Activated T-cell treated with anti-CD3 and anti-CD28 coated beads, Interleukin-2, amount 50 U/mL, for 48 hours (primary cell): ENCODE data around the gene APH1B.

Experiments
- DNase-seq, 2 experiments: peaks; one replicate each; pipeline ENCODE4 v3.0.0-alpha.2; 2020

Gene APH1B

GRCh38 chr15:63254991-63255390 lies 22.4 kb upstream of the APH1B start:
- DNase-seq, result no peak

- no peak for DNase-seq
Measured at GRCh38 chr15:63255489-63255990, 21.9 kb upstream of the APH1B start.

- no peak for DNase-seq
Measured at GRCh38 chr15:63256433-63257274, 20.8 kb upstream of the APH1B start.

DNA sequence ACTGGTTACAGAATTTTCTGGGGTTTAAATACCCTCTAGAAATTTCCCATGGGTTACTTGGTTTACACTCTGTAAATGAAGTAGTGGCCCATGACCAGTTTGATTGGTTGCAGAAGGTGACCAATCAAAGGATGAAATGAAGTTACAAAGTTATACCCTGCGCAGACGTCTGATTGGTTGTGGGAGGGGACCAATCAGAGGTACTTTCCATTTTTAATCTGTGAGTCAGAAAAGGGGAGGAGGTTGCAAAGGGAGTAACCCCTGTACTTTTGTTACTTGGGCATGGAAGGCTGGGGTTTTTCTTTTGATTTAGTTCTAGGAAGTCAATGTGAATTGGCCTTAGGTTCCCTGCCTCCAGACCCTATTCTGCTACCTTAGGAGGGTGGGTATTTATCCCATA lies 18.7 kb upstream of the APH1B start:
- DNase-seq, result no peak

DNA sequence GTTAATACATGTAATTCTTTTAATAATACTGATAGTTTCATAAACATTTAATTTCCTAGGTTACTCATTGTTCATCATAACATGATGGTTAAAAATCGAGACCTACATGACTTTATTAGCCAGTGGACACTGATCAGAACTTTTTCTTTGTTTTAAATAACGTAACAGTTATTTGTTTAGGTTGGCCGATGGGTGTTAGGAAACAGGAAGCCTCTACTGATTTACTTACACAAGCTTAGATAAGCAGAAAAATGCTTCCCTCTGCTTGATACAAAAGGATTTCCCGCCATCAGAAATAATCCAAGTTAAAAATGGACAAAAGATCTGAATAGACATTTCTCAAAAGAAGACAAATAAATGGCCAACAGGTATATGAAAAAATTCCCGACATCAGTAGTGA lies 16.6 kb upstream of the APH1B start:
- DNase-seq, result no peak

- DNase-seq, result no peak
Measured at GRCh38 chr15:63261311-63261710, 16.1 kb upstream of the APH1B start.

GRCh38 chr15:63263519-63263918 lies 13.9 kb upstream of the APH1B start:
- no peak for DNase-seq

GRCh38 chr15:63264688-63265293 lies 12.6 kb upstream of the APH1B start:
- DNase-seq, result no peak

DNA sequence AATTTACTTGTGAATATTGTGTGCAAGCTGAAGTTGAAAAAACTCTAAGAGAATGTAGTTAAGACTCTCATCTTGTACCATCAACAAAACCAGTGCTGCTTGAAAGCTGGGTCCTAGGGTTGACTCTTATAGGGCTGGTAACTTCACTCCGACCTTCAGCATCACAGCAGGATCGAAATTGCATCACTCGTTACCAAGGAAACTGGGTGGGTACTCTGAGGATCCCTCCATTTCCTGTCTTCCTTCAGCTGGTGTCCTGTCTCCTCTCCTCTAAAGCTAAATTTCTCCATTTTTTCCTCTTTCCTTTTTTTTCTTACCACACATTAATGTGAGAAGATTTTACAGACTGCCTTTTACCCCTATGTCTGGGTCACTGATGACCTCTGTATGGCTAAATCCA lies 3.0 kb upstream of the APH1B start:
- DNase-seq, result no peak

DNA sequence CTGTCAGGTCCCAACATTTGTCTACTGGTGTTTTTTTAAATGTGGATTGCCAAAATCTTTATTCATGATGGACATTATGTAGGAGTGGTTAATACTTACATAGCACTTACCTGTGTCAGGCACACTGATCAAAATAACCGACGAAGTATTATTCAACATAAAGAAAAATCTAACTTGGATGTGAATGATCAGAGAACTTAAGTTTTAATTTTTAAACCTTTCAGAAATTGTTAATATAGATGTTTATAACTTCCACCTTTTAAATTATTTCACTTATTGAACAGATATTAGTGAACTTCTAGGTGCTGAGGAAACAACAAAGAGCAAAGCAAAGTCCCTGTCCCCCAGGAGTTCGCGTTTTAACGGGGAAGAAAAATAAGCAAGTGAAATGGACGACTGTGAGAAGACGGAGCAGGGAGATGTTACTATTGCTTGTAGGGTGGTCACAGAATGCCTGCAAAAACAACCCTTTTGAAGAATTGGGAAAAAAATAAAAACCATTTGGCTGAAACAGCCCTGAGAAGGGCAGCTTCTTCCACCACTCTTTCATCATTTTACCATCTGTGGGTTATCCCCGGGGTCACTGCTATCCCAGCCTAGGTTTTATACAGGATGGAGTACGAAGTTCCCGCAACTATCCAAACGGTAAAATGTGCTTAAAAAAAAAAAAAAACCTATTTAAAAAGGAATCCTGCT lies 915 bp upstream of the APH1B start:
- no peak for DNase-seq

- no peak for DNase-seq
Measured at GRCh38 chr15:63277893-63278456, 570 bp downstream of the APH1B start.

DNA sequence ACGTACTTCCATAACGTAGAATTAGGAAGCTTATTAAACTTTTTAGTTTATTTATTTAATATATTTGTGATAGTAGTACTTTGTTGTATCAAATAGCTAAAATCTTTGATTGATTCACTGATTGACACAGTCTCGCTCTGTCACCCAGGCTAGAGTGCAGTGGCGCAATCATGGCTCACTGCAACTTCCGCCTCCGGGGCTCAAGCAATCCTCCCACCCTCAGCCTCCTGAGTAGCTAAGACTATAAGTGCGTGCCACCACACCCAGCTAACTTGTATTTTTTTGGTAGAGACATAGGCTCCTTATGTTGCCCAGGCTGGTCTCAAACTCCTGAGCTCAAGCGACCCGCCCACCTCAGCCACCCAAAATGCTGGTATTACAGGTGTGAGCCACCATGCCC lies 5.7 kb downstream of the APH1B start:
- no peak for DNase-seq

- DNase-seq, result no peak
Measured at GRCh38 chr15:63284335-63284734, 6.9 kb downstream of the APH1B start.

DNA sequence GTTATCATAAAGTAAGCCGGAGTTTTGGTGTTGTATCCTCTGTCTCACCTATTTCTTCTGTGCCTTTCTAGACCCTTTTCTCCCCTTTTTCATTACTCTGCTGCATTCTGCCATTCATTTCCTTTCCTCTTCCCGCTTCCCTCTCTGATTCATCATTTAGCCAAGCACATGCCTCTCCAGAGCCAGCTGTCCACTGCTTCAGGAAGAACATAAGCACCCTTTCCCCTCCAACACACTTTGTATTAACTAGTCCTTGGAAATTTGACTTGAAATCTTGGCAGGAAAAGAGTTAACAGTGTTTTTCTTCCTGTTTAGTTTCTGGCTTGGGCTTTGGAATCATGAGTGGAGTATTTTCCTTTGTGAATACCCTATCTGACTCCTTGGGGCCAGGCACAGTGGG lies 9.7 kb downstream of the APH1B start:
- no peak for DNase-seq

DNA sequence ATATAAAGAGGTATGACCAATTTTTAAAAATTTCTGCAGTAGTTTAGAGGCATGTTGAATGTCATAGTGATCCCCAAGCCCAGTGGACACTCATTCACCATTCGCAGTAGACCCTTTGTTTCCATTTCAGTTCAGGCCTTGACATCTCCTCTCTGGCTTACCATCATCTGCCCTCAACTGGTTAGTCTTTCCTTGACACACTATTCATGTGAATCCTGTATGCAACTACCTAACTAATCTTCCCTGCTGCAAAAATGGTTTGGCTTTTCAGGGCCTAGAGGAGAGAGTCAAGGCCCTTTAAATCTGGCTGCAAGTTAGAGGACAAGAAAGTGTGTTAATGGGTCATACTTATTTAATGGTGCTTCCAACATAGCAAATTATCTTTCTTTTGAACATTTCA lies 10.9 kb downstream of the APH1B start:
- no peak for DNase-seq

DNA sequence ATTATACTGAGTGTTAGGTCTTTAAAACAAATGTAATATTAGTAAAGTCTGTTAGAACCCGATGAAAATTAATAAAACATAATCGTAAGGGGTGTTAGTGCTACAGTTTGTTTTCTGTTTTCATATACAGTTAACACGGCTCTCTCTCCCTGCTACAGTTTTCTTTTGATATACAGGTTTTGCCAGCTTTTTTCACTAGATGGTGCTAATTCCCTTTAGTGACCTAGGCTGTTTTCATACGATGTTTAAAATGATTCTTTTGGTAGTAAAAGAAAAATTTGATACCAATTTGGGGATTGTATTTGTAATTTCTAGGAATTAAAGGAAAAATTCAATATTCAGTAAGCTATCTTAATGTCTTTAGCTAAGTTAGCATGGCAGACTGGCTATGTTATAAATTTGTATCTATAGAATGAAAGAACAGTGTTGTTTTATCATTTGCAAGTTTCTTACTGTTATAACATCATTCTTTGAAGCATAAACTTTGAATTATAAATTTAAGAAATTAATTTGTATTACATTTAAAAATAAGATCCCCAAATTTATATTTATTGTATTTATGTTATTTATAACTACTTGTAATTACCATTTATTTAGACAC lies 11.5 kb downstream of the APH1B start:
- DNase-seq, result no peak

DNA sequence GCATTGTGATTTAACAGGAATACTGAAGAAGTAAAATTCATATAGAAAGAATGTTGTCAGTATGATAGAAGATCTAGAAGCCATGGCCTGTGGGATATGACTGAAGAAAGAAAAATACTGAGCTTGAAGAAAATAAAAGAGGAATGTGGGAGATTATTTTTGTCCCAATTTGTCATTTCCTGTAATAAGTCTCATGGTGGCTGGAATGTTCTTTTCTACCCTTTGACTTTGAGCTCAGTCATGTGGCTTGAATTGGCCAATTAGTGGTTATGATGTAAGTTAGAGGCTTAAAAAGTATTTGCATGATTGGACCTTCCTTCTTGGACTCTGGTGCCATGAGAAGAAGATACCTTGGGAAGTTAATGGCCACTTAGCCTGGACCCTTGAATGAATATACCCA lies 14.1 kb downstream of the APH1B start:
- no peak for DNase-seq

DNA sequence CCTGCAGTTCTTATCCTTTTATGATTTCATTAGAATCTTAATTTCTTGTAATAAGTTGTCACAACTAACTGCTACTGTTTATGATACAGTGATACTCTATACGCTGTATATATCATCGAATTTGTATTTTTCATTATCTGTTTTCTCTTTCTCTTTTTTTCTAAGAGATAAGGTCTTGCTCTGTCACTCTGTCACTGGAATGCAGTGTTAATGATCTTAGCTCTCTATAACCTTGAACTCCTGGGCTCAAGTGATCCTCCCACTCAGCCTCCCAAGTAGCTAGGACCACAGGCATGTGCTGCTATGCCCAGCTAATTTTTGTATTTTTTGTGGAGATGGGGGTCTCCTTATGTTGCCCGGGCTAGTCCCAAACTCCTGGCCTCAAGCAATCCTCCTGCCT lies 14.8 kb downstream of the APH1B start:
- no peak for DNase-seq

- no peak for DNase-seq
Measured at GRCh38 chr15:63292771-63293170, 15.4 kb downstream of the APH1B start.

DNA sequence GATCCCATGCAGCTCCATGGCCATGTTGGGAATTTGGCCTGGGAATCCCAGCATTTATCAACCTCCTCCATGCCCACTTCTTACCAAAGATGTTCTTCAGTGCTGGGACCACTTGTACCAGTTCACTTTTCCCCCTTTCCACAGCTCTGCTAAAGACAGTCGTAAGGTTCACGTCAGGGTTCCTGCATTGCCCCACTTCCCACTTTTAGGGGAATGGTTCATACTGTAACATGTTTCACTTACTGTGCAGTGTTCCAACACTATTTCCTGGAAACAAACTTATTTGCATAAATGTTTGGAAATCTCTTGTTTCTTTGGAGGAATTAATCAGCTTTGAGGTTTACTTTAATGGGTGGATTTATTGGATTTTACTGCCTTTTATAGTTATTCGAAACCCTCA lies 17.0 kb downstream of the APH1B start:
- no peak for DNase-seq

DNA sequence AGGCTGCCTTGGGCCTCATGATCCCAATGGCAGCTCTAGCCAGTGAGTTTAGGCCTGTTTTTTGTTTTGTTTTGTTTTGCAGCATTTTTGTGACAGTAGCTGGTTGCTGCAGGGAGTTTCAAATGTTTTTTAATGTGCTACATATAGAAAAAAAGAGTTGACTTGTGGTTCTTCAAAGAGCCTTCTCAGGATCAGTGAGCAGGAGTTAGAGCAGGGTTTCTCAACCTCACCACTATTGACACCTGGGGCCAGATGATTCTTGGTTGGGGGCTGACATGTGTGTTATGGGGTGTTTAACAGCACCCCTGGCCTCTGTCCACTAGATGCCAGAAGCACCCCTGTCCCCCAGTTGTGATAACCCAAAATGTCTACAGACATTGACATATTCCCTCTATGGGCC lies 17.9 kb downstream of the APH1B start:
- DNase-seq, result no peak

GRCh38 chr15:63296195-63296594 lies 18.8 kb downstream of the APH1B start:
- DNase-seq, result no peak

DNA sequence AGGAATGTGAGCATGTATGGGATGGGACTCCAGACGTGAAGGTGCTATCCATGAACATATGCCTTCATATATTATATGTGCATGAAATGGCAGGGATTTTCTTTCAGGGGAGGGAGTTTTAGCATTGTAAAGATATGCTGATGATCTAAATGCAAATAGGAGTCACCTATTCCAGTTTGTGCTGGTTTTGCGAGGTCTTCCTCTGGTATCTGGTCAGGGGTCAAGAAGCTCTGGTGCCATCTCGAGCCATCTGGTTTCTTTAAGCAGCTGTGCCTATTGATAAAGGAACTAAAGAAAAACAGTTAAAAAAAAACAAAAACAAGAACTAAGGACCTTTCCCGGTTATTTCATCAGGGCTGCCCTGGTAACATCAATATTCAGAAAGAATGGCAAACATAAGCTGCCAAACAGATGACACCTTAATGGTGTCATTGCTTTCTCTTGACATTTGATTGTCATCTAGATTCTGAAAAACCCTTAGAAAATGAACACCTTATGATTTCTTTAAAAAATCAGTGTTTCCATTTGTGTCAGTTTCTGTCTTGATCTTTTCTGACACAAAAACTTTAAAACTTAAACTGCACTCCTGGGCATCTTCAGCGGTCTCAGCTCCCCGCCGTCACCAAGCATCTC lies 22.7 kb downstream of the APH1B start:
- no peak for DNase-seq
